A673 (cell line): ENCODE data around the gene PRKCH. TPM values are rescaled to one million over a fixed set of nuclear protein-coding genes. Genes with fewer than 3 reads are reported as not detected.

Source experiments
- BruUV-seq: library from RNA; stranded (reverse); fragments of 400-500 nt; replicated peaks from 2 replicates; lab custom pipeline; 2021; lab: Mats Ljungman, UMichigan
- CTCF ChIA-PET: fragments of 300-600 bp; sonication (Branson Sonifier 250); formaldehyde crosslinking; loops from one replicate; lab custom pipeline; 2022; ENCODE audit warnings: antibody characterized with exemption; lab: Charles Lee
- POLR2A ChIA-PET: fragments of 300-600 bp; sonication (Branson Sonifier 250); formaldehyde crosslinking; loops from one replicate; lab custom pipeline; 2022; ENCODE audit warnings: antibody characterized with exemption; ENCODE audit not compliant: low non-redundant PET; lab: Charles Lee
- DNase-seq: peaks from one replicate; pipeline ENCODE4 v3.0.0-alpha.2; 2015; ENCODE audit warnings: low spot score
- H3K27ac ChIP-seq: fragments of 200-600 bp; sonication (generic); 2 replicates; pipeline ENCODE4 v1.5.1; 2016; ENCODE audit warnings: mixed run types, low read depth, mild to moderate bottlenecking, mixed read lengths, antibody characterized with exemption, low read length; ENCODE audit not compliant: poor library complexity, severe bottlenecking
- H3K27me3 ChIP-seq: fragments of 200-600 bp; sonication (generic); replicated peaks from 2 replicates; pipeline ENCODE4 v1.6.1; 2017; ENCODE audit warnings: mixed run types, low read depth, mild to moderate bottlenecking, mixed read lengths, antibody characterized with exemption, low read length; ENCODE audit not compliant: insufficient read depth, poor library complexity
- H3K36me3 ChIP-seq: fragments of 200-600 bp; sonication (generic); 2 replicates; pipeline ENCODE4 v1.6.1; 2016; ENCODE audit warnings: mixed run types, mild to moderate bottlenecking, mixed read lengths, antibody characterized with exemption, low read length; ENCODE audit not compliant: insufficient read depth, poor library complexity, severe bottlenecking
- H3K4me1 ChIP-seq: fragments of 200-600 bp; sonication (generic); 2 replicates; pipeline ENCODE4 v1.6.1; 2017; ENCODE audit warnings: mixed run types, mild to moderate bottlenecking, mixed read lengths, antibody characterized with exemption, low read length; ENCODE audit not compliant: insufficient read depth, poor library complexity, severe bottlenecking
- H3K4me3 ChIP-seq: fragments of 200-600 bp; sonication (generic); 2 replicates; pipeline ENCODE4 v1.5.1; 2016; ENCODE audit warnings: low read depth, mixed run types, mild to moderate bottlenecking, mixed read lengths, low read length; ENCODE audit not compliant: poor library complexity, severe bottlenecking
- H3K9me3 ChIP-seq: fragments of 200-600 bp; sonication (generic); 2 replicates; pipeline ENCODE4 v1.6.1; 2016; ENCODE audit warnings: mixed run types, low read depth, mild to moderate bottlenecking, mixed read lengths, antibody characterized with exemption, low read length; ENCODE audit not compliant: poor library complexity, severe bottlenecking
- EZH2 ChIP-seq: fragments of 200-600 bp; sonication (generic); IDR thresholded peaks from 2 replicates; pipeline ENCODE4 v1.6.1; 2017; ENCODE audit warnings: borderline replicate concordance, low read depth, mild to moderate bottlenecking, mixed read lengths, antibody characterized with exemption, low read length; ENCODE audit not compliant: poor library complexity, severe bottlenecking
- intact Hi-C: fragments of 100-400 bp; cut with micrococcal nuclease; formaldehyde crosslinking; loops from one replicate; pipeline ENCODE4 v1.10.0; 2022; ENCODE audit not compliant: unreplicated experiment
- total RNA-seq: library from RNA; stranded (reverse); gene quantifications from 2 replicates; pipeline ENCODE4 v1.2.3, GENCODE V29; 2021
- TF ChIP-seq, protein P1 (sequence below): fragments of 300-800, 200-600 bp; sonication (generic); conservative IDR thresholded peaks from 2 replicates; pipeline ENCODE4 v1.5.1; 2017; ENCODE audit warnings: low read depth, mild to moderate bottlenecking, antibody characterized with exemption, low read length, moderate library complexity, mixed read lengths

The PRKCH gene
- total RNA-seq, 1 experiment from 2014 or later: 1.8 TPM

DNA sequence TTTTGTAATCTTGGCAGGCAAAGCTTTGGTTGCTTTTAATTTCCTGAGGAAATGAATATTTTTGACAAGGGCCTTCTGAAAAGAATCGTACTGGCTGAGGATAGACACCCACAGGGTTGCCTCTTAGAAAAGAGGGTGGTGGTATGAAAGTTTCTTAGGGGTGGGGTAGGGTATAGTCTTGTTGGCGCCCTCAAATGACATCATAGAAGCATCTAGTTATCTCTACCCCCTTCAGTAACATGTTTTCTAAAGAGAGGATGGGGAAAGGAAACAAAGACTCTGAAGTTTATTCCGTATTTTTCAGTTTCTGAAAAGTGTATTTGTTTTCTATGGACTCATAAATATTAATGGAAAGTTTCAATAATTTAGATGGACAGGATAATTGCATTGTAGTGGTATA, 13.7 kb downstream of the PRKCH start:
- POLR2A ChIA-PET: no interaction called here

DNA sequence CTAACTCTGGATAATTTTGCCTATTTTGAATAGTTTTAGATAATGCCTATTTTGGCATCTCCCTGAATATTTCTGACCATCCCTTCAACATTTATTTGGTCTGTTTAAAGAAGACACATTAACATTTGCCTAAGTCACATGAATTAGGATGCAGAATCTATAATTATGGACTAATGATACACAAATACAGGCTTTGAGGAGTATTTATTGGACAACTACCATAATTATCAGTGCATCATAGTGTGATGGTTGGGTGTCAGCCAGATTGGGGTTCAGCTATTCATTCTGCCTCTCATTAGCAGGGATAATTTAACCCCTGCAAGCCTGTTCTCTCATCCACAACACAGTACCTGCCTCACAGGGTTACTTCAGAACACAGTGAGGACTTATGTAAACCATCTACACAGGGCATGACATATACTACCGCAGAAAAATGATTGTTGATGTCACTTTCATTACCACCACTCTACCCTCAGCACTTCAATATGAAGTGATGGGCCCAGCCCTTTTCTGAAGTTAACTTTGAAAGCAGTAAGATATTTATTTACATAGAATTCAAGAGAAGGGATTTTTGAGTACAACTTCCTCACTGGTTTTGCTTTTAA, 14.4 kb downstream of the PRKCH start:
- POLR2A ChIA-PET: no interaction called here
- Histone ChIP-seq H3K4me3 (no peak overlapping the region), H3K9me3 (no peaks in the 10 kb centered on the region), H3K36me3 (no peaks in the 10 kb centered on the region), H3K27ac (no peak overlapping the region), H3K4me1 (peaks cover 6% of the 10 kb centered on the region), H3K27me3 (no peaks in the 10 kb centered on the region)
- CTCF ChIA-PET: no interaction called here
- BruUV-seq: no TSS peak
- intact Hi-C loops: no loop called here
- TF ChIP-seq, protein P1, sequence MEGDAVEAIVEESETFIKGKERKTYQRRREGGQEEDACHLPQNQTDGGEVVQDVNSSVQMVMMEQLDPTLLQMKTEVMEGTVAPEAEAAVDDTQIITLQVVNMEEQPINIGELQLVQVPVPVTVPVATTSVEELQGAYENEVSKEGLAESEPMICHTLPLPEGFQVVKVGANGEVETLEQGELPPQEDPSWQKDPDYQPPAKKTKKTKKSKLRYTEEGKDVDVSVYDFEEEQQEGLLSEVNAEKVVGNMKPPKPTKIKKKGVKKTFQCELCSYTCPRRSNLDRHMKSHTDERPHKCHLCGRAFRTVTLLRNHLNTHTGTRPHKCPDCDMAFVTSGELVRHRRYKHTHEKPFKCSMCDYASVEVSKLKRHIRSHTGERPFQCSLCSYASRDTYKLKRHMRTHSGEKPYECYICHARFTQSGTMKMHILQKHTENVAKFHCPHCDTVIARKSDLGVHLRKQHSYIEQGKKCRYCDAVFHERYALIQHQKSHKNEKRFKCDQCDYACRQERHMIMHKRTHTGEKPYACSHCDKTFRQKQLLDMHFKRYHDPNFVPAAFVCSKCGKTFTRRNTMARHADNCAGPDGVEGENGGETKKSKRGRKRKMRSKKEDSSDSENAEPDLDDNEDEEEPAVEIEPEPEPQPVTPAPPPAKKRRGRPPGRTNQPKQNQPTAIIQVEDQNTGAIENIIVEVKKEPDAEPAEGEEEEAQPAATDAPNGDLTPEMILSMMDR: no peak
- no peak for TF ChIP-seq EZH2
- DNase-seq: no peak

More for the DNA sequence above, 13.7 kb downstream of the PRKCH start:
- H3K27me3 ChIP-seq: no peaks in the 10 kb centered on the region
- no peaks in the 10 kb centered on the region for H3K9me3 ChIP-seq
- no peaks in the 10 kb centered on the region for H3K36me3 ChIP-seq
- peaks cover 6% of the 10 kb centered on the region for H3K4me1 ChIP-seq
- CTCF ChIA-PET: no interaction called here
- no TSS peak for BruUV-seq
- H3K4me3 ChIP-seq: no peak overlapping the region
- no peak for DNase-seq
- TF ChIP-seq, protein P1: no peak
- no peak for TF ChIP-seq EZH2
- H3K27ac ChIP-seq: no peak overlapping the region
- intact Hi-C loops: no loop called here

DNA sequence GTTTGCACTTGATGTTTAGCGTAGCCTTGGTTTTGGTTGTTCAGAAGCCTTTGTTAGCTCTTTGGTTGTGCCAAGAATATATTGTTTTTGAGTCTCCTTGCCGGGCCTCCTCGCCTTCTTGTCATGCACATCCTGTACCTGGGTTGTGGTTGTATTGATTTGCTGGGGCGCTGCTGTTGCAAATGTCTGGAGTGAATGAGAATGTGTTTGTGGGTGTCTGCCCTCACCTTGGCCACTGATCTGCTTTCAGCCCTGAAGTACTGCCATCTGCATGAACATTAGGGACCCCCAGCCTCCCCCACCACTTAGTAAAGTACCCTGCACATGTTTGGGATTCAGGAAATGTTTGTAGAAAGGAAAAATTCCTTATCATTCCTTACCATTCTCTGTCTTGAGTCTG, 16.5 kb downstream of the PRKCH start:
- Histone ChIP-seq H3K4me3 (no peak overlapping the region), H3K4me1 (no peaks in the 10 kb centered on the region), H3K9me3 (no peaks in the 10 kb centered on the region), H3K36me3 (no peaks in the 10 kb centered on the region), H3K27ac (no peak overlapping the region), H3K27me3 (no peaks in the 10 kb centered on the region)
- no peak for DNase-seq
- POLR2A ChIA-PET: no interaction called here
- BruUV-seq: no TSS peak
- intact Hi-C loops: no loop called here
- no peak for TF ChIP-seq EZH2
- TF ChIP-seq, protein P1: no peak
- CTCF ChIA-PET: no interaction called here
